Islet precursor cell (in vitro differentiated cells): ENCODE results near the gene LRRK1.

ENCODE experiments used
- DNase-seq: peaks from one replicate; pipeline ENCODE4 v3.0.0-alpha.2; 2018

The LRRK1 gene

GRCh38 chr15:101118116-101118515 lies 199.0 kb downstream of the LRRK1 start:
- DNase-seq = no peak

DNA sequence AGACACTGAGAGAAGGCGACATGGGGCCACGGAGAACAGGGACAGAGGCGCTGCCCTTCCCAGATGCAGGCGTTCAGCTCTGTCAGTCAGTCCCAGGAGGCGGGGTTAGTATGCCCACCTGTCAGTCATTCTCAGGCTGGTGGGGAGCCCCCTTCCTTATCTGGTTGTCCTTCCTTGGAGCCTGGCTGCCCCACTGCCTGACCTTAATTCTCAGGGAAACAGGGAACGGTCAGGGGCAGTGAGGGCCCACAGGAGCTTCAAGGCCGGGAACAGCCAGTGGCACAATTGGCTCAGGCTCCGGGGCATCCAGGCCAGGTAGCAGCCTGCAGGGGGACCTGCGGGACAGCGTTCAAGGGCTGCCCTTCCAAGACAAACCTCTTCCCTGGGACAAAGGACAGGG lies 199.5 kb downstream of the LRRK1 start:
- peak; percentile 51 for DNase-seq

- no peak for DNase-seq
These were observed 200.0 kb downstream of the LRRK1 start for GRCh38 chr15:101119181-101119580.
